GM21723 (cell line): Measurements from ENCODE around the gene MARS2.
"Not testable (repeated sequence)": the region's sequence is repeated elsewhere in the genome, so short reads cannot be mapped to it uniquely, and the experiment has no call there.

Source experiments
- ATAC-seq: cut with Tn5 transposase; IDR thresholded peaks from one replicate; pipeline ENCODE4 v1.9.1; 2021; ENCODE audit warnings: mild to moderate bottlenecking, moderate library complexity; ENCODE audit not compliant: unreplicated experiment

The MARS2 gene

DNA sequence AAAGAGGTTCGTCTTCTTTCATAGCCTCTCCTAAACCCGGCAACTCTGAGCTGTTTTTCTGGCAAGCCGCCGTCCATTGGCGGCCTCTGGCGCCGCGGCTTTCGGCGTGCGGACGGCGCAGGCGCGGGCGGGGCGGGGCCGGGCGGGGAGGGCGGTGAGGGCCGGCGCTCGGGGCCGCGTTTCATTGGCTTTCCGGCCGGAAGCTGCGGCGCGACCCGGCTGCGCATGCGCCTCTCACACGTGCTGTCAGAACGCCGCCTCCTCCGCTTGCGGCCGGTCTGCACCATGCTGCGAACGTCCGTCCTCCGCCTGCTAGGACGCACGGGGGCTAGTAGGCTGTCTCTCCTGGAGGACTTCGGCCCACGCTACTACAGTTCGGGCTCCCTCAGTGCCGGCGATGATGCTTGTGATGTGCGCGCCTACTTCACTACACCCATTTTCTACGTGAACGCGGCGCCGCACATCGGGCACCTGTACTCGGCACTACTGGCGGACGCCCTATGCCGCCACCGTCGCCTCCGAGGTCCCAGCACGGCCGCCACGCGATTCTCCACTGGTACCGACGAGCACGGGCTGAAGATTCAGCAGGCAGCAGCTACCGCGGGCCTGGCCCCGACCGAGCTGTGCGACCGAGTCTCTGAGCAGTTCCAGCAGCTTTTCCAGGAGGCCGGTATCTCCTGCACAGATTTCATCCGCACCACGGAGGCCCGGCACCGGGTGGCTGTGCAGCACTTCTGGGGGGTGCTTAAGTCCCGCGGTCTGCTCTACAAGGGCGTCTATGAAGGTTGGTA, at the start of gene MARS2:
Gene MARS2 (plus strand): TSS at position 249 of the 791 bp plus-strand sequence. CDS start 37 bp downstream, at position 286.
- peak; percentile 83 for ATAC-seq

DNA sequence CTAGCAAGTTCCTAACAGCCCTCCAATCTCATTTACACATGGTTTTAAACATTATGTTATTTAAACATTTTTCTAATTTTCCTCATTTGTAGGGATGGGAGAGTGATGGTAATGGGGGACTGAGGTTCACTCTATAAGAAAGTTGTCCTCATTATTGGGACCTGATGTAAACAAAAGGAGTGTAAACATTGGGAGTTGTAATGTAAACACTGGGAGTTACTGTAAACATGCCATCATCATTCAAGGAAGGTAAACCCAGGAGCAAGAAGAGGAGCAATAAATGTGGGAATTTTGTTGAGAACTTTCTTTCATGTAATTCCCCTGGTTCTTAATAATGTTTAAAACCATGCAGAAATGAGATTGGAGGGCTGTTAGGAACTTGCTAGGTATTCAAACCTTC, 47.6 kb upstream of the MARS2 start:
- ATAC-seq: no peak

- no peak for ATAC-seq
Measured at GRCh38 chr2:197661626-197662025, 43.5 kb upstream of the MARS2 start.

DNA sequence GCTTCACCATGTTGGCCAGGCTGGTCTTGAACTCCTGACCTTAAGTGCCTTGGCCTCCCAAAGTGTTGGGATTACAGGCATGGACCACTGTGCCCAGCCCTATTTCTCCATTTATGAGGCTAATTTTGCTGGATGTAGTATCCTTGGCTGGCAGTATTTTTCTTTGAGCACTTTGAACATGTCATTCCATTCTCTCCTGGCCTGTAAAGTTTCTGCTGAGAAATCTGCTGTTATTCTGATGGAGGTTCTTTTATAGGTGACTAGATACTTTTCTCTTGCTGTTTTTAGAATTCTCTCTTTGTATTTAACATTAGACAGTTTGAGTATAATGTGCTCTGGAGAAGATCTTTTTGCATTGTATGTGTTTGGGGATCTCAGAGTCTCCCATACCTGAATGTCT, 38.9 kb upstream of the MARS2 start:
- no peak for ATAC-seq

GRCh38 chr2:197668296-197668695, 36.9 kb upstream of the MARS2 start:
- no peak for ATAC-seq

DNA sequence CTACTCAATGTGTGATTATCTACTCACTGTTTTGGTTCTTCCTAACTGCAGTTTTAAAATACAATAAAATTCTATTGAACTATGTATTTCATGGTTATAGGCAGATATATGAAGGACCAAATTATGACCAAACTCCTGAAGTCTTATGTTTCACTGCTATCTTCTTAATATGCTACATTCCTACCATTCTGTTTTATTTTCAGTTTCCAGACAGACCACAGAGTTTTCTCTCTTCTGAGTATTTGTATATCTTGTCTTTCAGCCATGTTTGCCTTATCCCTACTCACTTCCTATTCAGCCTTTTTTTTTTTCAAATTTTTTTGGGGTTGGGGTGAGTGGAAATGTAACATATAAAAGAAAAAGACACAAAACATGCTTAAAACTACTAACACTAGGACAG, 36.1 kb upstream of the MARS2 start:
- ATAC-seq: no peak

DNA sequence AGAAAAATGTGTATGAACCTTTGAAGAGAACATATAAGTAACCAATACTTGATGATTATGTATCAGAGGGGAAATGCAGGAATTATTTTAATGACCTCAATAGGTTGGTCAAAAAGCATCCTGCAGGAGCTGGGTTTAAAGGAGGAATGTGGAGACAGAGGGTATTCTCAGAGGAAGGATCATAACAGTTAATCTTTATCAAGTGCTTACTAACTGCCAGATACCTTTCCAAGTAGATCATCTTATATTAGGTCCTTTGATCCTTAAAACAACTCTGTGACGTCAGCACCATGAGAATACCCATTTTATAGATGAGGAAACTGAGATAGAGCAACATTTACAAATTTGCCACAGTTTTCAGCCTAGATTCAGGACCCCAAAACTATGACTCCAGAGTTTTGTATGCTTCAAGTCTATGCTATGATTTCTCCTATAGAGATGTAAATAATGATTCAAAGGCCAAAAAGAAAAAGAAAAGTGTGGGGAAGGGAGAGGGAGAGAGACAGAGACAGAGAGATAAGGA, 32.7 kb upstream of the MARS2 start:
- ATAC-seq: no peak

DNA sequence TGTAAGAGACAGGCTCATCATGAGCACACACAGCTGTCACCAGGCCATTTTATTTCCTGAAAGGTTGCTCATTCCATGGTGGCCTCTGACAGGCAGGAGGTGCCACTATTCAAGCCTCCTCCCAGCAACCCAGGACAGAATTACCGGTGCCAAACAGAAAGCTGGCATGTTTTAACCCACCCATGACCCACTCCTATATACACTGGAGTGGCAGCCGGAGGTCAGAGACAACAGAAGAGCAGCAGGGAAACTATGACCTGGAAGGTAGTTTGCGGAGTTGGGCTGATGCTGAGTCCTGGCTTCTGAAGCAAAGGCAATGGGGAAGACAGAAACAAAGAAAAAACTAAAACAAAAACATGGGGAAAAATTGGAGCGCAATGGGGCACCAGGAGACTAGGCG, 32.1 kb upstream of the MARS2 start:
- no peak for ATAC-seq

- ATAC-seq: no peak
Measured at GRCh38 chr2:197673606-197674005, 31.6 kb upstream of the MARS2 start.

DNA sequence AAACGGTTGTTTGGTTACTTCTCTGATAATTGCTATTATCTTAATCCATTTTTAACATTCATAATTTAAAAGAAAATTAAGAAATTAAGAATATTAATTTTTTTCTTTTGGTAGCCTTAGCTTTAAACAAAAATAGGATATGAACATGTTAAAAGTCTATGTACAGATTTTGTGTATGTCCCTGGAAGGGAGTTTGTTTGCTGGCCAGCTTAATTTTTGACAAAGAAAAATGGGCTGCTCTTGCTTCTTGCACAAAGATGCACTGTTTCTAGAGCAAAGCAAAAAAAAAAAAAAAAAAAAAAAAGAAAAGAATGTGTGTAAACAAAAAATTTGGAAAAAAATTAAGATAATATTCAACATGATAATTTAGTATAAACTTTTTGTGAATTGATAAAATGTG, 31.1 kb upstream of the MARS2 start:
- ATAC-seq: no peak

DNA sequence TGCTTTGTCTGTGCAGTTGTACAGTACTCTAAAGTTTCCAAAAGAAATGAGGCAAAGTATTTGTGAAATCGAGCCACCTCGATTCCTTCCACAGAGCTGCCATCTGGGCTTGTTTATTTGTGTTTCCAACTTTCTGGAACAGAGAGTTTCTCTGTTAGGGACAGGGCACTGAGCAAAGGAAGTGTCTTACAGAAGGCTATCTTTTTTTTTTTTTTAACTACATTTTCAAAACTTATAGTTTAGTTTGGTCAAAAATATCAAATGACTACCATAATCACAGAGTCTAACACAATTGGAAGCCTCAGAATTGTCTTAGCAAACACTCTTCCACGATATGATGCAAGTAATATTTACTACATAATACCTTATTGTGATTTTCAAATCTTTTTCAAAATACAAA, 30.6 kb upstream of the MARS2 start:
- no peak for ATAC-seq

- no peak for ATAC-seq
Measured at GRCh38 chr2:197675246-197675645, 29.9 kb upstream of the MARS2 start, which contains the start of gene RFTN2. RFTN2 (minus strand) TSS chr2:197675587; CDS start chr2:197675458, 129 bp downstream.

DNA sequence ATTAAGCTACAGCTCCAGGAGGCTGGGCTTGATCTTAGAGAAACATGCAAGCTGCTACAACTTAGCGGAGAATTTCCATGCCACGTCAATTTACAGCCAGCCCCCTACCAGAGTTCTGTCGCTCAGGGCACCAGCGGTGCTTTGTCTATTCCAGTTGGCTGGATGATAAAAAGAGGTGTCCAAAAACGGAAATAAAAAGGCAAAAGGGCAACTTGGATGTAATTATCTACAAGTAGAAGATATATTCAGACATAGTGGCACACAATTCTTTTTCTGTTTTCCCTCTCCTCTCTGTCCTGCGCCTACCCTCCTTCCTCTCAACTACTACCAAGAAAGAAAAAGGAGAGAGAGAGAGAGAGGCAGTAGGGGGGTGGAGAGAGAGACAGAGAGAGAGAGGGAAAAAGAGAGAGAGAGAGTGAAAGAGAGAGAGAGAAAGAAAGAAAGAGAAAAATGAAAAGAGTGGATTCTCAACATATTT, 29.4 kb upstream of the MARS2 start:
- no peak for ATAC-seq

DNA sequence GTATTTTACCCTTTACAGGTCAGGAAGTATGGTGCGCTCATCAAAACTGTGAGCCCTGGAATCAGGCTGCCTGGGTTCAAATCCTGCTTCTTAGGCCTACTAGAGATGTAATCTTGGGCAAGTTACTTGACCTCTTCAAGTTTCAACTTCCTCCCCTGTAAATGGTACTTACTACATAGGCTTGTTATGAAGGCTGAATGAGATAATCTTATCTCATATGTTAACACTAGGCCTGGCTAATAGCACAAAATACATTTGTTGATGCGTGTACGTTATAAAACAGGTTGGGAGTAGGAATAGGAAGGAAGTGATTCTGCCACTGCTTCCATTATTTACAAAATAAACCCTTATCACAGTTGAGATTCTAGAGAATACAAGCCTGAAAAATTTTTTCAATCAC, 28.1 kb upstream of the MARS2 start:
- no peak for ATAC-seq

- no peak for ATAC-seq
Measured at GRCh38 chr2:197677483-197677882, 27.7 kb upstream of the MARS2 start.

DNA sequence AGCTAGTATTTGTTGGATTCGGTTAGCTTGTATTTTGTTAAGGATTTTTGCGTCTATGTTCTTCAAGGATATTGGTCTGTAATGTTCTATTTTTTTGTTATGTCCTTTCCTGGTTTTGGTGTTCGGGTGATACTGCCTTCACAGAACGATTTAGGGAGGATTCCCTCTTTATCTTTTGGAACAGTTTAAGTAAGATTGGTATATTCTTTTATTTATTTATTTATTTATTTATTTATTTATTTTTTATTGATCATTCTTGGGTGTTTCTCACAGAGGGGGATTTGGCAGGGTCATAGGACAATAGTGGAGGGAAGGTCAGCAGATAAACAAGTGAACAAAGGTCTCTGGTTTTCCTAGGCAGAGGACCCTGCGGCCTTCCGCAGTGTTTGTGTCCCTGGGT, 10.0 kb upstream of the MARS2 start:
- not testable (repeated sequence) for ATAC-seq

GRCh38 chr2:197695971-197696370, 9.2 kb upstream of the MARS2 start:
- not testable (repeated sequence) for ATAC-seq

DNA sequence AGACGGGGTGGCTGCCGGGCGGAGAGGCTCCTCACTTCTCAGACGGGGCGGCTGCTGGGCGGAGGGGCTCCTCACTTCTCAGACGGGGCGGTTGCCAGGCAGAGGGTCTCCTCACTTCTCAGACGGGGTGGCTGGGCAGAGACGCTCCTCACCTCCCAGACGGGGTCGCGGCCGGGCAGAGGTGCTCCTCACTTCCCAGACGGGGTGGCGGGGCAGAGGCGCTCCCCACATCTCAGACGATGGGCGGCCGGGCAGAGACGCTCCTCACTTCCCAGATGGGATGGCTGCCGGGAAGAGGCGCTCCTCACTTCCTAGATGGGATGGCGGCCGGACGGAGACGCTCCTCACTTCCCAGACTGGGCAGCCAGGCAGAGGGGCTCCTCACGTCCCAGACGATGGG, 8.6 kb upstream of the MARS2 start:
- not testable (repeated sequence) for ATAC-seq

DNA sequence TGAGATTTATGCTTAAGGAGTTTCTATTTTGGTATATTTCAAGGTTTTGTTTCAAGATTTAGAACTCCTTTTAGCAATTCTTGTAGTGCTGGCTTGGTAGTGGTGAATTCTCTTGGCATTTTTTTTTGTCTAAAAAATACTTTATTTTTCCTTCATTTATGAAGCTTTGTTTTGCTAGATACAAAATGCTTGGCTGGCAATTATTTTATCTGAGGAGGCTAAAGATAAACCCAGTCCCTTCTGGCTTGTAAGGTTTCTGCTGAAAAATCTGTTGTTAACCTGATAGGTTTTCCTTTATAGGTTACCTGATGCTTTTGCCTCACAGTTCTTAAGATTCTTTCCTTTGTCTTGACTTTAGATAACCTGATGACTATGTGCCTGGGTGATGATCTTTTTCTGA, 5.4 kb upstream of the MARS2 start:
- not testable (repeated sequence) for ATAC-seq

- no peak for ATAC-seq
Measured at GRCh38 chr2:197700960-197701359, 4.2 kb upstream of the MARS2 start.

- ATAC-seq: peak; percentile 43
Measured at GRCh38 chr2:197704434-197705120, 592 bp upstream of the MARS2 start.
